Measurements from ENCODE around the gene GALNT16.

DNA sequence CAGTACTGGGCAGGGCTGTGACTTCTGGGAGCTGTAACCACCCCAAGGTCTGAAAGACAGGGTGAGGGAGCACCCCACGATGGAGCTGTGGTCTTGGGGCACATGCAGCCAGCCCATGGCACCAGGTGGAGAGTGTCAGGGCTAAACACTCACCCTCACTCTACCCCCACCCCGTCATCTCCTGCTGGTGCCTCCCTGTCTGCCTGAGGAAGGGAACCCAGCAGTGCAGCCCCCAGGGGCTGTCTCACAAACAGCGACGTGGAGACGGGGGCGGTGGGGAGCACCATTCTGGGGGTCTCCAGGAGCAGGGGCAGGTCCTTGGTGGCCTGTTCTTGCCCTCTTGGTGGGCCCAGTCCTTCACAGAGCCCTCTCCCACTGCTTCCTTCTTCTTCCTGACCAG lies 74.6 kb downstream of the GALNT16 start:
- TF ChIP-seq CTCF (IDR thresholded peaks at IDR 0.05) (no peak), EZH2phosphoT487 (IDR thresholded peaks at IDR 0.05) (no peak)
